ENCODE measurements around the gene RIT2. TPM values are rescaled to one million over a fixed set of nuclear protein-coding genes. Genes with fewer than 3 reads are reported as not detected.

The RIT2 gene
- total RNA-seq, 1 donor: not detected

DNA sequence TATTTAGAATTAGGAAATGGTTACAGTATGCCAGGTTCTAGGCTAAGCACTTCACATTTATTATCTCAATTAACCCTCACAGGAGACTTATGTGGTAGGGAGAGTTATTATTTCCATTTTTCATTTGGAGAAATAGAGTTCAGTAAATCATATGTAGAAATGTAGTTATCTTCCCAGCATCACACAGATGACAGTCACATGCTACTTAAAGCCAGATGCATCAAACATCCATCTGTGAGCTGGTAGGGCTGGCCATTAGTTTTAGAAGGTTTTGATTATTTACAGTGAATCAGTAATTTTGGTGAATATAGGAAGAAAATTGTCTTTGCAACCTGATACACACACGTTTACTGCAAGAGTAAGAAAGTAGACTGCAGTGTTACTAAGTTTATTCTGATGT is 97.9 kb downstream of the RIT2 start:
- no peak for DNase-seq (ENCODE audit: low read depth in 2 of 3, low spot score in 2 of 3)

- no peak for DNase-seq (ENCODE audit: low read depth in 2 of 3, low spot score in 2 of 3)
Observed at GRCh38 chr18:43013486-43013885, 102.0 kb downstream of the RIT2 start.

- DNase-seq (ENCODE audit: low read depth in 2 of 3, low spot score in 2 of 3): no peak
Observed at GRCh38 chr18:43012951-43013350, 102.5 kb downstream of the RIT2 start.

DNA sequence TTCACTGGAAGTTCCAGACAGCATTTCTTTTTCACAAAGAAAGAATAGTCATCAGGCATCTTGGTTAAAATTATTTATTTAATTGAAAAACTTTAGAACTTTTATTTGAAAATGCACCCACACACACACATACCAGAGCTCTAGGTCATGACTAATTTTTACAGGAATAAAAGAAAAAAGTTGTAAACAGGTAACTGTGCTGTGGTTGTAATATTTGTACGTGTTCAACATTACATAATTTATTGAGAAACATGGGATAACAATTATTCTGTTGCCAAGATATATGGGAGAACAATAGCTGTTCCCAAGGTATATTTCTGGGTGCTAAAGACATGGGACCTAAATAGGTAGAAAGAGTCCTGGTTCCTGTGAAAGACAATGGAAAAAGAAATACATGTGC is 104.9 kb downstream of the RIT2 start:
- no peak for DNase-seq (ENCODE audit: low read depth in 2 of 3, low spot score in 2 of 3)

DNA sequence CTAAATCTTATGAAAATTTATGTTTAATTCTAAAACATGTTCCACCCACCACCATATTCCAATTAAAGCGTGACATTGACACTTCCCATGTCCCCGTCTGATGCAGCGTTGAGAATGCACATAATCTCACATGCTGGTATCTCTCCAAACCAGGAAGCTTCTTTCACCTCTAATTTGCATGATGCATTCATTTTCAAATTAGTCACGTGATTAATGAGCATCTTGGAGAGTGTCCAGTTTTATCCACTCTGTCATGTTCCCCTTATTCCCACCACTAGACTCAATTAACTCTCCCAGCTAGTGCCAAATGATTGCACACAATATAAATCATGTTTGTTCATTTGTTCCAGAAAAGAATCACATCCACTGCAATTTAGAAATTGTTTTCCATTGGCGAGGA is 105.8 kb downstream of the RIT2 start:
- DNase-seq (ENCODE audit: low read depth in 2 of 3, low spot score in 2 of 3): no peak

DNA sequence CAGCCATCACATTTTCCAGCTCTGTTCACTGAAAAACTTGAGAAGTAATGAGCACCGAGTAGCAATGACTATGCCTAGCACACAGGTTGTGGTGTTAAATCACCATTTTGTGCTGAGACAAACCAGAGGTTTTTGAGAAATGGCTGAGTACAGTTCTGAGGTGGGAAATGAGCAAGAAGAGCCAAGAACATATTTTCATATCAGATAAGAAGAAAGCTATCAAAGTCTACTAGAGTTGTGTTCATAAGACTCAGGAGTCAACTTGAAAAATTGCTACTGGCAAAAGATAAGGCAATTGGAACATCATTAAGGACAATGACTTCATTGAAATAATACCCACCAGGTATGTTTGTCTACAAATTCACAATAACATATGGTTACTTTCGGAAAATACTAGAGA is 108.1 kb downstream of the RIT2 start:
- no peak for DNase-seq (ENCODE audit: low read depth in 2 of 3, low spot score in 2 of 3)

GRCh38 chr18:43004421-43004820 is 111.1 kb downstream of the RIT2 start:
- no peak for DNase-seq (ENCODE audit: low read depth in 2 of 3, low spot score in 2 of 3)

- no peak for DNase-seq (ENCODE audit: low read depth in 2 of 3, low spot score in 2 of 3)
Observed at GRCh38 chr18:43001821-43002220, 113.7 kb downstream of the RIT2 start.

DNA sequence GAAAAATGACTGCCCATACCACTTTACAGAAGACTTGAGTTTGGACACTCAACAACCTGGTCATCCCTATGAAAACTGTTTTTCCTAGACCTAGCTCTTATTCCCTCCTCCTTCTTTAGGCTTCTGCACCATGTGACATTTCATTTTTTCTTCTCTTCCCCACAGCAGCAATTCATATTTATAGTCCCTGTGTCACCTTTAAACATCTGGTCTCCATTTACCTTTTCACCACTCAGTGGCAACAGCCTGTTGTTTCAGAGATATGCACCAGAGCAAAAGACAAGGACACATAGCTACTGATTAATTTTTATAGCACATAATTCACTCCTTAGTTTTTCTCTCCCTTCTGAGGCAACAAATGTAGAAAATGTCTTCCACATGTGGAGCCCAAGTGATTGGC is 118.7 kb downstream of the RIT2 start:
- DNase-seq (ENCODE audit: low read depth in 2 of 3, low spot score in 2 of 3): no peak

GRCh38 chr18:42980426-42980825 is 135.1 kb downstream of the RIT2 start:
- DNase-seq (ENCODE audit: low read depth in 2 of 3, low spot score in 2 of 3): no peak

- no peak for DNase-seq (ENCODE audit: low read depth in 2 of 3, low spot score in 2 of 3)
Observed at GRCh38 chr18:42977982-42978637, 137.4 kb downstream of the RIT2 start.

GRCh38 chr18:42976869-42977590 is 138.5 kb downstream of the RIT2 start:
- no peak for DNase-seq (ENCODE audit: low read depth in 2 of 3, low spot score in 2 of 3)

- DNase-seq (ENCODE audit: low read depth in 2 of 3, low spot score in 2 of 3): no peak
Observed at GRCh38 chr18:42969366-42969765, 146.1 kb downstream of the RIT2 start.

- DNase-seq (ENCODE audit: low read depth in 2 of 3, low spot score in 2 of 3): no peak
Observed at GRCh38 chr18:42961298-42961697, 154.2 kb downstream of the RIT2 start.

DNA sequence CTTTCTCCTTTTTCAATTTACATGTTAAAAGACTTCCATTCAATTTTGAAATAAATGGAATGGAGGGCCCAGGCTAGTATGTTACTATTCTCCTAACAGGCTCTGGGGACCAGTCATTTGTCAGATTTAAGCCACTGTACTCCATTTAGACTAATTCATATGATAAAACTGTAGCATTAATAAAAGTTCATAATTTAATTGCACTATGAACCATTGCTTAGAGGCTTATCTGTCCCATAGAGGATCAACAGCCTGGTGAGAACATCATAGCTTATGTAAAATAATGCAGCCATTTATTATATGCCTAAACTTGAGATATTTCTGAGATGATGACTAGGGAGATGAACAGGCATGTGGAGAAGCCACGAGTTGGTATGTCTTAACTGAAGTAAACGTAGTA is 156.0 kb downstream of the RIT2 start:
- DNase-seq (ENCODE audit: low read depth in 2 of 3, low spot score in 2 of 3): no peak

DNA sequence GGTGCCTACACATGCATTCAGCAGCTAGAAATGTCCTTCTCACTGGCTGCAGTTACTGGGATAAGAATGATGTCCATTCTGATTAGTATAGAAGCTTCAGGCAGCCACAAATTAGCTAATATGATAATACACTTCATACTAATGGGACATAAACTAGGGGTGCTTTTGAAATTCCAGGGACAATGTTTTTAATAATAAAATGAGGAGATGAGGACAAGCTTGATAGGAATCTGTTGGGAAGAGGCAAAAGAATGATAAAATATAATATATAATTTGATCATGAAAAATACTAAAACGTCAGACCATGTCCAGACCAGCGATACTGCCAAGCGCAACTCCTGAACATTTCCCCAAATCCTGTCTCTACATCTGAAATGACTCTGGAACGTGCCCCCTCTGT is 157.1 kb downstream of the RIT2 start:
- no peak for DNase-seq (ENCODE audit: low read depth in 2 of 3, low spot score in 2 of 3)

DNA sequence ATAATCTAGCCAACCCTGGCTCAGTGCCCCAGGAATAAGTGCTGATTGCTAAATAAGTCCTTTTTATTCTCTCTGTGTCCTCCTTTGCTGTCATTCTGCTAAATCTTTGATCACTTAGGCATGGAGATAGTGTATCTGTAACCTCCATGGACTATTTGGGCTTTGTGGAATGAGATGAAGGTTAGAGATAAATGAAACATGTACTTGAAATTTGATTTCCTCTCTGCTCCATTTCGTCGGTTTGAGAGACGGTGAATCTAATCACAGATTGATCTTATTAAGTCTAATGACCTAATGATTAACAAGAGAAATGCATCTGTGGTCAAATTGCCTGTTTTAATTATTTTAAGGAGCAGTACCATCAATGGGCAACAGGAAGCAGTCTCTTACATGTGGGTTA is 159.2 kb downstream of the RIT2 start:
- no peak for DNase-seq (ENCODE audit: low read depth in 2 of 3, low spot score in 2 of 3)

DNA sequence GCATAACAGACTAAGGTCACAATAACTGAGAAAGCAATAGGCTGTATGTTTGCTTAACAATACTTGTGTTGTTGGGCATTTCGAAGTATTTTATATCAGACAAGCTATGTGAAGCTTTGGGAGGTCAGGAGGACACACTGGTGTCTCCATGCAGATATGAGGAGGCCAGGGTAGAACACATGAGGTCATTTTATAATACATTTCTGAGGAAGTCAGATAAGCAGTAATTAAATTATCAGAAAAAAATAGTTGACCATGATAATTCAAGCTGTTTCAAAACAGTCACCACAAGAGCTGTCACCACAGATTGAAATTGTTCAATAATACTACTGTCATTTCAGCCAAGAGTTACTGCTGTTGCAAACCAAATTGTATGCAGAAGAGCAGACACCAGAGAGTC is 160.6 kb downstream of the RIT2 start:
- no peak for DNase-seq (ENCODE audit: low read depth in 2 of 3, low spot score in 2 of 3)

DNA sequence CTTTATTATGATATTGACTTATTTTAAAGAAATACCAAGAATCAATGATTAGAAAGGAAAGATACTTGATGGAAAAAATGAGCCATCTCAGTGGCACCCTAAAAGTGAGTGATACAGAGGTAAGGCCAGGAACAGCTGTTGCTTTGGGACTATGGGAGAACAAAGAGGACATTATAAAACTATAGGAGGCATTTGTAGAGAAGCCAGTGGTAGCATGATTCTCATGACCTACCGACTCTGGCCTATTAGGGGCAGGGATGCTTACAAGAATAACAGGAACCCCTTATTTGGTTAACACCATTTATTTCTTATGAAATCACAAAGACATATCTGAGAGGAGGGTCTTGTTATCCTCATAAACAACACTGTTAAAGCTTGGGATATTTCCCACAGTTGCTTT is 162.2 kb downstream of the RIT2 start:
- no peak for DNase-seq (ENCODE audit: low read depth in 2 of 3, low spot score in 2 of 3)

GRCh38 chr18:42950732-42951131 is 164.8 kb downstream of the RIT2 start:
- DNase-seq (ENCODE audit: low read depth in 2 of 3, low spot score in 2 of 3): no peak

DNA sequence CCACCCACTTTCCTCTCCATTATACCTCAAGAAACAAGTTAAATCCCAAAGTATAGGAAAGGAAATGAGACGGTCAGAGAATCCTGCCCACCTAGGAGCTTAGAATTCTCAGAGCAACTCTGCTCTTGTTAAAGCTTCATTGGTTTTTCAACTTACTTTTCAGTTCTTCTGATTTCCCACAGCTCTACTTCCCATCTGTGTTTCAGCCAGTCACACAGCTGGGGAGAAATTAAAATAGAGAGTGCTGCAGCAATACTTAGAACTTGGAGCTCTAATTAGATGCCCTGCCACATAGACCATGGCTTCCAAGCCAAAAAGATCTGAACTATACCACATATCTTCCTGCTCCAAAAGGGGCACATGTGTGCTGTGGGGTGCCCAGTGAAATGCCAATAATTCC is 166.7 kb downstream of the RIT2 start:
- DNase-seq (ENCODE audit: low read depth in 2 of 3, low spot score in 2 of 3): no peak

- no peak for DNase-seq (ENCODE audit: low read depth in 2 of 3, low spot score in 2 of 3)
Observed at GRCh38 chr18:42941860-42942259, 173.6 kb downstream of the RIT2 start.

DNA sequence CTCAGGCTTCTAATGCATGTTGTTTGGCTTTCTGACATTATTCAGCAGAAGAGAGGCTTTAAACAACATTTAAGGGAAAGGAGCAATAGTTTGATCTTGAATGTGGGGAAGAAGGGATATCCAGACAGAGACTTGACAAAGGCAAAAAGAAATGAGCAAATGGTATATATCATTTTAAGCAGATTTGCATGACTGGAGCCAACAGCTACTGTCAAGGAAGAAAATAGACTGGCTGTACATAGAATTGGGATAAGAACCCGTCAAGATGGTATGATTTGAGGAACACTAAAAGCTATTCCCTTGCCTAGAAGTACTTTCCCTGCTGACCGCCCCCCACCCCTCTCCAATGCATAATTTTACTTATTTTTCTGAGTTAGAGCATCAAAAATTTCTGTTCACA is 174.5 kb downstream of the RIT2 start:
- no peak for DNase-seq (ENCODE audit: low read depth in 2 of 3, low spot score in 2 of 3)
